Stimulated activated naive CD8-positive, alpha-beta T cell treated with anti-CD3 and anti-CD28 coated beads, Interleukin-15, Interleukin-2, amounts not matched to agents 100 ng/mL and 50 ng/mL, for 24 hours (primary cell): ENCODE measurements around the gene RRP8.

Experiments
- H3K27ac Mint-ChIP-seq: one replicate; pipeline ENCODE4 v1.8.0; 2021; ENCODE audit warnings: mild to moderate bottlenecking, mixed read lengths
- H3K27me3 Mint-ChIP-seq: one replicate; pipeline ENCODE4 v1.8.0; 2021; ENCODE audit warnings: mixed read lengths
- H3K36me3 Mint-ChIP-seq: one replicate; pipeline ENCODE4 v1.8.0; 2021; ENCODE audit warnings: low read depth, mixed read lengths
- H3K4me1 Mint-ChIP-seq: one replicate; pipeline ENCODE4 v1.8.0; 2021; ENCODE audit warnings: low read depth, mixed read lengths
- H3K4me3 Mint-ChIP-seq: one replicate; pipeline ENCODE4 v1.8.0; 2021; ENCODE audit warnings: mild to moderate bottlenecking, mixed read lengths
- H3K9me3 Mint-ChIP-seq: one replicate; pipeline ENCODE4 v1.8.0; 2021; ENCODE audit warnings: mixed read lengths

RRP8 gene

GRCh38 chr11:6604790-6605189 lies 1.4 kb upstream of the RRP8 start:
- no peak overlapping the region for H3K4me3 Mint-ChIP-seq
- peaks cover 29% of the 10 kb centered on the region for H3K36me3 Mint-ChIP-seq
- H3K27me3 Mint-ChIP-seq, result no peaks in the 10 kb centered on the region
- H3K4me1 Mint-ChIP-seq, result peaks cover 37% of the 10 kb centered on the region
- no peak overlapping the region for H3K27ac Mint-ChIP-seq
- H3K9me3 Mint-ChIP-seq, result no peaks in the 10 kb centered on the region

GRCh38 chr11:6604081-6604626 lies 738 bp upstream of the RRP8 start:
- H3K4me3 Mint-ChIP-seq, result no peak overlapping the region
- no peaks in the 10 kb centered on the region for H3K27me3 Mint-ChIP-seq
- H3K9me3 Mint-ChIP-seq, result no peaks in the 10 kb centered on the region
- H3K36me3 Mint-ChIP-seq, result peaks cover 29% of the 10 kb centered on the region
- no peak overlapping the region for H3K27ac Mint-ChIP-seq
- H3K4me1 Mint-ChIP-seq, result peaks cover 34% of the 10 kb centered on the region

GRCh38 chr11:6602096-6602940 lies 1.1 kb downstream of the RRP8 start:
- H3K9me3 Mint-ChIP-seq, result no peaks in the 10 kb centered on the region
- H3K4me1 Mint-ChIP-seq, result peaks cover 22% of the 10 kb centered on the region
- peak overlapping the region; percentile 18 for H3K27ac Mint-ChIP-seq
- H3K36me3 Mint-ChIP-seq, result peaks cover 32% of the 10 kb centered on the region
- H3K4me3 Mint-ChIP-seq, result no peak overlapping the region
- no peaks in the 10 kb centered on the region for H3K27me3 Mint-ChIP-seq

- H3K36me3 Mint-ChIP-seq, result peaks cover 34% of the 10 kb centered on the region
- H3K27ac Mint-ChIP-seq, result no peak overlapping the region
- H3K4me3 Mint-ChIP-seq, result no peak overlapping the region
- H3K27me3 Mint-ChIP-seq, result no peaks in the 10 kb centered on the region
- H3K9me3 Mint-ChIP-seq, result no peaks in the 10 kb centered on the region
- peaks cover 19% of the 10 kb centered on the region for H3K4me1 Mint-ChIP-seq
Observed at GRCh38 chr11:6601041-6601461, 2.4 kb downstream of the RRP8 start.

- Mint-ChIP-seq H3K27me3 (no peaks in the 10 kb centered on the region), H3K4me3 (no peak overlapping the region), H3K4me1 (peaks cover 19% of the 10 kb centered on the region), H3K27ac (no peak overlapping the region), H3K36me3 (peaks cover 41% of the 10 kb centered on the region), H3K9me3 (no peaks in the 10 kb centered on the region)
Observed at GRCh38 chr11:6599881-6600390, 3.5 kb downstream of the RRP8 start.

- H3K36me3 Mint-ChIP-seq, result peaks cover 45% of the 10 kb centered on the region
- H3K4me1 Mint-ChIP-seq, result peaks cover 23% of the 10 kb centered on the region
- no peaks in the 10 kb centered on the region for H3K9me3 Mint-ChIP-seq
- H3K27me3 Mint-ChIP-seq, result no peaks in the 10 kb centered on the region
- H3K27ac Mint-ChIP-seq, result peak overlapping the region; percentile 59
- H3K4me3 Mint-ChIP-seq, result no peak overlapping the region
Observed at GRCh38 chr11:6599449-6599848, 4.0 kb downstream of the RRP8 start.

- no peaks in the 10 kb centered on the region for H3K27me3 Mint-ChIP-seq
- H3K36me3 Mint-ChIP-seq, result peaks cover 52% of the 10 kb centered on the region
- peaks cover 29% of the 10 kb centered on the region for H3K4me1 Mint-ChIP-seq
- H3K9me3 Mint-ChIP-seq, result no peaks in the 10 kb centered on the region
- no peak overlapping the region for H3K27ac Mint-ChIP-seq
- no peak overlapping the region for H3K4me3 Mint-ChIP-seq
Observed at GRCh38 chr11:6598555-6598954, 4.9 kb downstream of the RRP8 start.

GRCh38 chr11:6596239-6596877 lies 7.1 kb downstream of the RRP8 start:
- H3K27ac Mint-ChIP-seq, result no peak overlapping the region
- peaks cover 64% of the 10 kb centered on the region for H3K36me3 Mint-ChIP-seq
- no peaks in the 10 kb centered on the region for H3K27me3 Mint-ChIP-seq
- H3K4me3 Mint-ChIP-seq, result no peak overlapping the region
- H3K4me1 Mint-ChIP-seq, result peaks cover 25% of the 10 kb centered on the region
- H3K9me3 Mint-ChIP-seq, result no peaks in the 10 kb centered on the region

GRCh38 chr11:6594142-6594768 lies 9.2 kb downstream of the RRP8 start:
- peaks cover 62% of the 10 kb centered on the region for H3K36me3 Mint-ChIP-seq
- H3K27me3 Mint-ChIP-seq, result no peaks in the 10 kb centered on the region
- no peaks in the 10 kb centered on the region for H3K9me3 Mint-ChIP-seq
- no peak overlapping the region for H3K27ac Mint-ChIP-seq
- H3K4me1 Mint-ChIP-seq, result peaks cover 20% of the 10 kb centered on the region
- H3K4me3 Mint-ChIP-seq, result no peak overlapping the region

- Mint-ChIP-seq H3K4me3 (no peak overlapping the region), H3K9me3 (peaks cover 18% of the 10 kb centered on the region), H3K27ac (no peak overlapping the region), H3K36me3 (peaks cover 61% of the 10 kb centered on the region), H3K27me3 (no peaks in the 10 kb centered on the region), H3K4me1 (no peaks in the 10 kb centered on the region)
Observed at GRCh38 chr11:6588018-6588417, 15.4 kb downstream of the RRP8 start.

GRCh38 chr11:6587360-6587953 lies 16.0 kb downstream of the RRP8 start:
- Mint-ChIP-seq H3K9me3 (peaks cover 20% of the 10 kb centered on the region), H3K36me3 (peaks cover 63% of the 10 kb centered on the region), H3K4me3 (no peak overlapping the region)

GRCh38 chr11:6586434-6587359 lies 16.7 kb downstream of the RRP8 start:
- Mint-ChIP-seq H3K4me3 (no peak overlapping the region), H3K27me3 (no peaks in the 10 kb centered on the region), H3K27ac (no peak overlapping the region), H3K36me3 (peaks cover 61% of the 10 kb centered on the region), H3K4me1 (no peaks in the 10 kb centered on the region), H3K9me3 (peaks cover 20% of the 10 kb centered on the region)

More at GRCh38 chr11:6587360-6587953, 16.0 kb downstream of the RRP8 start:
- Mint-ChIP-seq H3K27me3 (no peaks in the 10 kb centered on the region), H3K27ac (no peak overlapping the region), H3K4me1 (no peaks in the 10 kb centered on the region)

GRCh38 chr11:6584528-6584927 lies 18.9 kb downstream of the RRP8 start:
- Mint-ChIP-seq H3K27me3 (no peaks in the 10 kb centered on the region), H3K36me3 (peaks cover 64% of the 10 kb centered on the region), H3K9me3 (peaks cover 20% of the 10 kb centered on the region), H3K4me3 (no peak overlapping the region), H3K4me1 (no peaks in the 10 kb centered on the region), H3K27ac (no peak overlapping the region)

GRCh38 chr11:6583584-6583983 lies 19.8 kb downstream of the RRP8 start:
- no peak overlapping the region for H3K4me3 Mint-ChIP-seq
- H3K9me3 Mint-ChIP-seq, result peaks cover 20% of the 10 kb centered on the region
- H3K27ac Mint-ChIP-seq, result no peak overlapping the region
- H3K27me3 Mint-ChIP-seq, result no peaks in the 10 kb centered on the region
- H3K4me1 Mint-ChIP-seq, result no peaks in the 10 kb centered on the region
- peaks cover 61% of the 10 kb centered on the region for H3K36me3 Mint-ChIP-seq
